IMR-90 (cell line): ENCODE results near the gene PLD5. TPM values are rescaled to one million over a fixed set of nuclear protein-coding genes. Genes with fewer than 3 reads are reported as not detected.

ENCODE experiments used
- ATAC-seq: fragments of 200-7000 bp; cut with Tn5 transposase; 2 replicates; pipeline ENCODE4 v1.9.1; 2020; ENCODE audit warnings: low read depth, mild to moderate bottlenecking, moderate library complexity
- BruUV-seq: library from RNA; stranded (reverse); fragments of 400-500 nt; replicated peaks from 2 replicates; lab custom pipeline; 2021; lab: Mats Ljungman, UMichigan
- CTCF ChIA-PET: fragments of 300-600 bp; formaldehyde crosslinking; extraction: SDS; loops from one replicate; lab custom pipeline; 2021; ENCODE audit warnings: antibody characterized with exemption; lab: Yijun Ruan, JAX
- POLR2A ChIA-PET: fragments of 300-600 bp; sonication (Branson Sonifier 250); formaldehyde crosslinking; loops from one replicate; lab custom pipeline; 2022; ENCODE audit warnings: antibody characterized with exemption; ENCODE audit not compliant: unreplicated experiment; lab: Charles Lee
- DNase-seq: peaks from one replicate; pipeline ENCODE4 v3.0.0; 2013
- H2AFZ ChIP-seq: replicated peaks from 2 replicates; pipeline ENCODE3; 2013; ENCODE audit warnings: low read length, mild to moderate bottlenecking; ENCODE audit not compliant: poor library complexity
- H2AK5ac ChIP-seq: 2 replicates; pipeline ENCODE4 v1.6.1; 2013; ENCODE audit warnings: low read depth, low read length, inconsistent platforms
- H2AK9ac ChIP-seq: replicated peaks from 2 replicates; pipeline ENCODE3; 2013; ENCODE audit warnings: mild to moderate bottlenecking, low read depth, low read length, moderate library complexity; ENCODE audit not compliant: poor library complexity
- H2BK120ac ChIP-seq: 2 replicates; pipeline ENCODE4 v1.6.1; 2013; ENCODE audit warnings: low read depth, low read length, inconsistent platforms
- H2BK15ac ChIP-seq: 3 replicates; pipeline ENCODE4 v1.6.1; 2013; ENCODE audit warnings: low read depth, low read length, inconsistent platforms
- H2BK20ac ChIP-seq: 2 replicates; pipeline ENCODE4 v1.6.1; 2013; ENCODE audit warnings: low read depth, mild to moderate bottlenecking, inconsistent platforms, low read length, moderate library complexity
- H2BK5ac ChIP-seq: 2 replicates; pipeline ENCODE4 v1.6.1; 2013; ENCODE audit warnings: mild to moderate bottlenecking, low read depth, low read length, inconsistent platforms; ENCODE audit not compliant: poor library complexity, severe bottlenecking
- H3K14ac ChIP-seq: replicated peaks from 2 replicates; pipeline ENCODE4 v1.6.1; 2013; ENCODE audit warnings: low read depth, low read length, inconsistent platforms
- H3K18ac ChIP-seq: 2 replicates; pipeline ENCODE4 v1.6.1; 2013; ENCODE audit warnings: low read depth, low read length, control low read depth
- H3K23ac ChIP-seq: 2 replicates; pipeline ENCODE4 v1.6.1; 2013; ENCODE audit warnings: low read depth, low read length, inconsistent platforms
- H3K27ac ChIP-seq: 2 replicates; pipeline ENCODE4 v1.5.1; 2013; ENCODE audit warnings: mild to moderate bottlenecking, control low read depth, low read length; ENCODE audit not compliant: insufficient read depth
- H3K27me3 ChIP-seq: 2 replicates; pipeline ENCODE4 v1.6.1; 2013; ENCODE audit warnings: low read length; ENCODE audit not compliant: control insufficient read depth, insufficient read depth
- H3K36me3 ChIP-seq: 2 replicates; pipeline ENCODE4 v1.6.1; 2013; ENCODE audit warnings: low read length, mixed read lengths; ENCODE audit not compliant: control insufficient read depth, insufficient read depth
- H3K4ac ChIP-seq: 2 replicates; pipeline ENCODE4 v1.6.1; 2013; ENCODE audit warnings: low read depth, low read length, inconsistent platforms
- H3K4me1 ChIP-seq: 2 replicates; pipeline ENCODE4 v1.6.1; 2013; ENCODE audit warnings: low read length, mixed read lengths; ENCODE audit not compliant: control insufficient read depth, insufficient read depth
- H3K4me2 ChIP-seq: 2 replicates; pipeline ENCODE4 v1.6.1; 2013; ENCODE audit warnings: low read depth, mild to moderate bottlenecking, control low read depth, low read length, moderate library complexity
- H3K4me3 ChIP-seq: 2 replicates; pipeline ENCODE4 v1.5.1; 2013; ENCODE audit warnings: low read depth, mild to moderate bottlenecking, control low read depth, low read length, moderate library complexity; ENCODE audit not compliant: insufficient read depth
- H3K56ac ChIP-seq: 2 replicates; pipeline ENCODE4 v1.6.1; 2013; ENCODE audit warnings: low read length, inconsistent platforms; ENCODE audit not compliant: insufficient read depth; ENCODE audit errors: extremely low read depth
- H3K79me1 ChIP-seq, 2 experiments: 2 replicates each; pipeline ENCODE4 v1.6.1; 2013; ENCODE audit warnings: low read length in 2 of 2, inconsistent platforms in 1 of 2, low read depth in 1 of 2
- H3K9ac ChIP-seq: 2 replicates; pipeline ENCODE4 v1.6.1; 2013; ENCODE audit warnings: low read depth, low read length, control low read depth
- H3K9me1 ChIP-seq: 2 replicates; pipeline ENCODE4 v1.6.1; 2013; ENCODE audit warnings: low read length, inconsistent platforms; ENCODE audit not compliant: insufficient read depth
- H3K9me3 ChIP-seq: 2 replicates; pipeline ENCODE4 v1.6.1; 2013; ENCODE audit warnings: low read length; ENCODE audit not compliant: control insufficient read depth, insufficient read depth
- H4K20me1 ChIP-seq: 2 replicates; pipeline ENCODE4 v1.6.1; 2013; ENCODE audit warnings: low read length, inconsistent platforms; ENCODE audit not compliant: insufficient read depth
- H4K5ac ChIP-seq: 2 replicates; pipeline ENCODE4 v1.6.1; 2013; ENCODE audit warnings: mild to moderate bottlenecking, low read depth, low read length, control low read depth
- H4K8ac ChIP-seq, 2 experiments: 2 replicates each; pipeline ENCODE4 v1.6.1; 2013; ENCODE audit warnings: low read depth in 2 of 2, low read length in 2 of 2, control low read depth in 1 of 2, inconsistent platforms in 1 of 2
- H4K91ac ChIP-seq: 2 replicates; pipeline ENCODE4 v1.6.1; 2013; ENCODE audit warnings: low read depth, low read length, inconsistent platforms; ENCODE audit not compliant: insufficient read depth
- BHLHE40 ChIP-seq: fragments of 150-350 bp; IDR thresholded peaks from 2 replicates; pipeline ENCODE4 v1.6.1; 2016; ENCODE audit warnings: mild to moderate bottlenecking, low read depth, low read length
- CHD1 ChIP-seq: IDR thresholded peaks from 2 replicates; pipeline ENCODE4 v1.6.1; 2012; ENCODE audit warnings: low read depth, low read length, improper control_type of control experiment
- FOS ChIP-seq: fragments of 150-350 bp; IDR thresholded peaks from 2 replicates; pipeline ENCODE4 v1.6.1; 2016; ENCODE audit warnings: low read depth, low read length
- MAFK ChIP-seq: IDR thresholded peaks from 2 replicates; pipeline ENCODE4 v1.6.1; 2012; ENCODE audit warnings: low read depth, low read length, improper control_type of control experiment
- MAZ ChIP-seq: IDR thresholded peaks from 2 replicates; pipeline ENCODE4 v1.6.1; 2012; ENCODE audit warnings: low read depth, mild to moderate bottlenecking, low read length, improper control_type of control experiment, moderate library complexity, borderline replicate concordance
- MXI1 ChIP-seq: IDR thresholded peaks from 2 replicates; pipeline ENCODE4 v1.6.1; 2012; ENCODE audit warnings: low read depth, mild to moderate bottlenecking, low read length, moderate library complexity, borderline replicate concordance
- NFE2L2 ChIP-seq: fragments of 150-350 bp; IDR thresholded peaks from 2 replicates; pipeline ENCODE4 v1.6.1; 2016; ENCODE audit warnings: low read depth, mild to moderate bottlenecking, low read length
- RAD21 ChIP-seq: IDR thresholded peaks from 2 replicates; pipeline ENCODE4 v1.6.1; 2012; ENCODE audit warnings: low read length, improper control_type of control experiment
- RCOR1 ChIP-seq: IDR thresholded peaks from 2 replicates; pipeline ENCODE4 v1.6.1; 2012; ENCODE audit warnings: mild to moderate bottlenecking, low read length, improper control_type of control experiment; ENCODE audit not compliant: insufficient replicate concordance
- RFX5 ChIP-seq: IDR thresholded peaks from 2 replicates; pipeline ENCODE4 v1.8.0; 2012; ENCODE audit warnings: low read depth, mild to moderate bottlenecking, low read length, moderate library complexity
- SMC3 ChIP-seq: fragments of 150-350 bp; IDR thresholded peaks from 2 replicates; pipeline ENCODE4 v1.6.1; 2016; ENCODE audit warnings: low read depth, mild to moderate bottlenecking, antibody characterized with exemption, low read length, moderate library complexity
- WGBS, 2 experiments: methylation state at CpG; one replicate each; pipeline versions ENCODE4 v1.1.5 to v1.1.7; 2013; ENCODE audit warnings: missing lambda C conversion rate in 2 of 2; ENCODE audit not compliant: insufficient read length in 1 of 2; ENCODE audit errors: extremely low coverage in 2 of 2; 5-methylcytosine and 5-hydroxymethylcytosine counted together
- dilution Hi-C: fragments of 300-500 bp; cut with HindIII; formaldehyde crosslinking; loops from one replicate; pipeline ENCODE4 v1.14.3; 2018; ENCODE audit warnings: low sequenced_read_pairs; ENCODE audit not compliant: unreplicated experiment
- in situ Hi-C: fragments of 300-500 bp; cut with MboI; formaldehyde crosslinking; loops from 3 replicates; pipeline ENCODE4 v1.14.3; 2019; ENCODE audit warnings: low sequenced_read_pairs, inconsistent platforms, mixed read lengths
- intact Hi-C: fragments of 100-400 bp; cut with micrococcal nuclease; formaldehyde crosslinking; loops from 2 replicates; pipeline ENCODE4 v1.10.0; 2022
- polyA plus RNA-seq, 3 experiments: library from polyadenylated mRNA; depleted of rRNA; stranded (reverse); fragments of >200 nt; gene quantifications; 2 replicates each; pipeline ENCODE4 v1.2.3, GENCODE V29; 2012; ENCODE audit warnings: low replicate concordance in 1 of 3
- total RNA-seq: library from RNA; depleted of rRNA; stranded (reverse); fragments of >200 nt; gene quantifications from 2 replicates; pipeline ENCODE4 v1.2.3, GENCODE V29; 2012
- TF ChIP-seq, protein P1 (sequence below): fragments of 150-350 bp; IDR thresholded peaks from 2 replicates; pipeline ENCODE4 v1.6.1; 2017; ENCODE audit warnings: mild to moderate bottlenecking, antibody characterized with exemption, low read length, low read depth
- TF ChIP-seq, protein P2 (sequence below): fragments of 150-350 bp; IDR thresholded peaks from 2 replicates; pipeline ENCODE4 v1.6.1; 2016; ENCODE audit warnings: low read depth, mild to moderate bottlenecking, low read length, moderate library complexity, borderline replicate concordance
- TF ChIP-seq, protein P3 (sequence below): conservative IDR thresholded peaks from 2 replicates; pipeline ENCODE4 v1.5.1; 2012; ENCODE audit warnings: mild to moderate bottlenecking, low read depth, low read length, improper control_type of control experiment

Gene PLD5
- total and polyA plus RNA-seq, 2 of the 4 experiments (the other 2 are of a cell fraction): not detected

DNA sequence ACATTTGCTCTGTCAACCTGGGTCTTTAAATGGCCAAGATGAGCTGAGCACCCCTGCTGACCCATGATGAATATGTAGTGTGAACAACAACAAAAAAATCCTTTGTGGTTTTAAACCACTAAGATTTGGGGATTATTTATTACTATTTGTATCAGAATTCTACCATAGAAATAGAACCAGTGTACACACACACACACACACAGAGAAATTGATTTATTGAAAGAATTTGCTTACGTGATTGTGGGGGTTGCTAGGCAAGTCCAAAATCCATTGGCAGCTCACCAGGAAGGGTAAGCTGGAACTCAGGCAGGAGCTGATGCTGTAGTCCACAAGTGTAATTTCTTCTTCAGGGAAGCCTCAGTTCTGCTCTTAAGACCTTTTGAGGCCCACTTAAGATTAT is 443.1 kb downstream of the PLD5 start:
- intact Hi-C loops: no loop called here
- no peak overlapping the region for H2BK120ac ChIP-seq
- H3K4me2 ChIP-seq: no peak overlapping the region
- no peak overlapping the region for H4K91ac ChIP-seq
- H2BK5ac ChIP-seq: no peak overlapping the region
- no peak overlapping the region for H2BK15ac ChIP-seq
- H3K9me1 ChIP-seq: no peaks in the 10 kb centered on the region
- ChIA-PET POLR2A (no interaction called here), CTCF (no interaction called here)
- no peak overlapping the region for H2AFZ ChIP-seq
- no peak overlapping the region for H3K9ac ChIP-seq
- dilution Hi-C loops: no loop called here
- H3K4me1 ChIP-seq: no peaks in the 10 kb centered on the region
- no peaks in the 10 kb centered on the region for H3K27me3 ChIP-seq
- H2AK5ac ChIP-seq: no peak overlapping the region
- no TSS peak for BruUV-seq
- WGBS, 2 experiments: no CpG with 5 or more reads among the region's 1 CpG
- in situ Hi-C loops: no loop called here
- peaks cover 7% of the 10 kb centered on the region; the same call in 1 of the 2 replicates for H3K9me3 ChIP-seq
- no peak for ATAC-seq
- H3K4ac ChIP-seq: no peak overlapping the region
- no peak for DNase-seq
- TF ChIP-seq RCOR1 (no peak), MAZ (no peak), SMC3 (no peak), FOS (no peak), BHLHE40 (no peak), MAFK (no peak), MXI1 (no peak), NFE2L2 (no peak), RAD21 (no peak), RFX5 (no peak), CHD1 (no peak)
- TF ChIP-seq, protein P1, sequence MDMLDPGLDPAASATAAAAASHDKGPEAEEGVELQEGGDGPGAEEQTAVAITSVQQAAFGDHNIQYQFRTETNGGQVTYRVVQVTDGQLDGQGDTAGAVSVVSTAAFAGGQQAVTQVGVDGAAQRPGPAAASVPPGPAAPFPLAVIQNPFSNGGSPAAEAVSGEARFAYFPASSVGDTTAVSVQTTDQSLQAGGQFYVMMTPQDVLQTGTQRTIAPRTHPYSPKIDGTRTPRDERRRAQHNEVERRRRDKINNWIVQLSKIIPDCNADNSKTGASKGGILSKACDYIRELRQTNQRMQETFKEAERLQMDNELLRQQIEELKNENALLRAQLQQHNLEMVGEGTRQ: no peak
- TF ChIP-seq, protein P2, sequence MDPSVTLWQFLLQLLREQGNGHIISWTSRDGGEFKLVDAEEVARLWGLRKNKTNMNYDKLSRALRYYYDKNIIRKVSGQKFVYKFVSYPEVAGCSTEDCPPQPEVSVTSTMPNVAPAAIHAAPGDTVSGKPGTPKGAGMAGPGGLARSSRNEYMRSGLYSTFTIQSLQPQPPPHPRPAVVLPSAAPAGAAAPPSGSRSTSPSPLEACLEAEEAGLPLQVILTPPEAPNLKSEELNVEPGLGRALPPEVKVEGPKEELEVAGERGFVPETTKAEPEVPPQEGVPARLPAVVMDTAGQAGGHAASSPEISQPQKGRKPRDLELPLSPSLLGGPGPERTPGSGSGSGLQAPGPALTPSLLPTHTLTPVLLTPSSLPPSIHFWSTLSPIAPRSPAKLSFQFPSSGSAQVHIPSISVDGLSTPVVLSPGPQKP: no peak
- TF ChIP-seq, protein P3, sequence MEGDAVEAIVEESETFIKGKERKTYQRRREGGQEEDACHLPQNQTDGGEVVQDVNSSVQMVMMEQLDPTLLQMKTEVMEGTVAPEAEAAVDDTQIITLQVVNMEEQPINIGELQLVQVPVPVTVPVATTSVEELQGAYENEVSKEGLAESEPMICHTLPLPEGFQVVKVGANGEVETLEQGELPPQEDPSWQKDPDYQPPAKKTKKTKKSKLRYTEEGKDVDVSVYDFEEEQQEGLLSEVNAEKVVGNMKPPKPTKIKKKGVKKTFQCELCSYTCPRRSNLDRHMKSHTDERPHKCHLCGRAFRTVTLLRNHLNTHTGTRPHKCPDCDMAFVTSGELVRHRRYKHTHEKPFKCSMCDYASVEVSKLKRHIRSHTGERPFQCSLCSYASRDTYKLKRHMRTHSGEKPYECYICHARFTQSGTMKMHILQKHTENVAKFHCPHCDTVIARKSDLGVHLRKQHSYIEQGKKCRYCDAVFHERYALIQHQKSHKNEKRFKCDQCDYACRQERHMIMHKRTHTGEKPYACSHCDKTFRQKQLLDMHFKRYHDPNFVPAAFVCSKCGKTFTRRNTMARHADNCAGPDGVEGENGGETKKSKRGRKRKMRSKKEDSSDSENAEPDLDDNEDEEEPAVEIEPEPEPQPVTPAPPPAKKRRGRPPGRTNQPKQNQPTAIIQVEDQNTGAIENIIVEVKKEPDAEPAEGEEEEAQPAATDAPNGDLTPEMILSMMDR: no peak
- no peak overlapping the region for H2AK9ac ChIP-seq
- no peak overlapping the region for H4K8ac ChIP-seq
- no peak overlapping the region for H4K5ac ChIP-seq
- H3K23ac ChIP-seq: no peak overlapping the region
- no peaks in the 10 kb centered on the region for H3K36me3 ChIP-seq
- no peaks in the 10 kb centered on the region for H3K79me1 ChIP-seq
- H3K27ac ChIP-seq: no peak overlapping the region
- no peak overlapping the region for H3K56ac ChIP-seq
- no peak overlapping the region for H3K18ac ChIP-seq
- no peak overlapping the region for H2BK20ac ChIP-seq
- H4K20me1 ChIP-seq: no peaks in the 10 kb centered on the region
- no peak overlapping the region for H3K4me3 ChIP-seq
- H3K14ac ChIP-seq: no peak overlapping the region
